Neural cell (in vitro differentiated cells): ENCODE data around the gene GSTP1. TPM values are rescaled to one million over a fixed set of nuclear protein-coding genes. Genes with fewer than 3 reads are reported as not detected.

Experiments used
- H2AFZ ChIP-seq: fragments of 200-600, 300-800 bp; sonication (generic), shearing (Covaris generic); 2 replicates; pipeline ENCODE4 v1.6.0; 2014; ENCODE audit warnings: low read depth, mild to moderate bottlenecking, antibody characterized with exemption, low read length, moderate library complexity
- H3F3A ChIP-seq: fragments of 200-600 bp; shearing (Covaris generic); 2 replicates; pipeline ENCODE4 v1.6.1; 2016; ENCODE audit warnings: mild to moderate bottlenecking, moderate library complexity, mixed read lengths, antibody characterized with exemption, low read length; ENCODE audit not compliant: insufficient read depth, poor library complexity, severe bottlenecking
- H3K27ac ChIP-seq: fragments of 200-600, 300-800 bp; sonication (generic), shearing (Covaris generic); 2 replicates; pipeline ENCODE4 v1.5.1; 2014; ENCODE audit warnings: mild to moderate bottlenecking, low read length, moderate library complexity
- H3K27me3 ChIP-seq: fragments of 300-800, 200-600 bp; sonication (generic), shearing (Covaris generic); 2 replicates; pipeline ENCODE4 v1.6.0; 2014; ENCODE audit warnings: mild to moderate bottlenecking, low read depth, low read length, moderate library complexity; ENCODE audit not compliant: insufficient read depth
- H3K36me3 ChIP-seq: fragments of 300-800, 200-600 bp; sonication (generic), shearing (Covaris generic); 2 replicates; pipeline ENCODE4 v1.5.1; 2014; ENCODE audit warnings: mild to moderate bottlenecking, antibody characterized with exemption, low read length, moderate library complexity; ENCODE audit not compliant: insufficient read depth
- H3K4me2 ChIP-seq: fragments of 300-800, 200-600 bp; sonication (generic), shearing (Covaris generic); 2 replicates; pipeline ENCODE4 v1.6.0; 2014; ENCODE audit warnings: mild to moderate bottlenecking, low read length
- H3K4me3 ChIP-seq: fragments of 300-800, 200-600 bp; sonication (generic), shearing (Covaris generic); 2 replicates; pipeline ENCODE4 v1.5.1; 2014; ENCODE audit warnings: mild to moderate bottlenecking, low read length, moderate library complexity
- H3K79me2 ChIP-seq: fragments of 200-600 bp; shearing (Covaris generic); replicated peaks from 2 replicates; pipeline ENCODE4 v1.6.0; 2014; ENCODE audit warnings: mild to moderate bottlenecking, low read length, moderate library complexity; ENCODE audit not compliant: insufficient read depth
- H3K9ac ChIP-seq: fragments of 300-800, 200-600 bp; sonication (generic), shearing (Covaris generic); 2 replicates; pipeline ENCODE4 v1.6.1; 2016; ENCODE audit warnings: mild to moderate bottlenecking, low read length, mixed read lengths
- H3K9me2 ChIP-seq: fragments of 200-600 bp; shearing (Covaris generic); 2 replicates; pipeline ENCODE4 v1.6.1; 2016; ENCODE audit warnings: mild to moderate bottlenecking, low read length, mixed read lengths; ENCODE audit not compliant: insufficient read depth
- H3K9me3 ChIP-seq: fragments of 200-600, 300-800 bp; sonication (generic), shearing (Covaris generic); 2 replicates; pipeline ENCODE4 v1.6.1; 2016; ENCODE audit warnings: mild to moderate bottlenecking, mixed run types, low read length, moderate library complexity, mixed read lengths
- H4K20me1 ChIP-seq: fragments of 200-600 bp; shearing (Covaris generic); 2 replicates; pipeline ENCODE4 v1.6.1; 2016; ENCODE audit warnings: mild to moderate bottlenecking, mixed run types; ENCODE audit not compliant: insufficient read depth
- CTCF ChIP-seq: fragments of 450-650 bp; IDR thresholded peaks from 2 replicates; pipeline ENCODE4 v1.5.1; 2014; ENCODE audit warnings: antibody characterized with exemption, mild to moderate bottlenecking, moderate library complexity; ENCODE audit not compliant: poor library complexity, severe bottlenecking
- EP300 ChIP-seq: fragments of 450-650 bp; conservative IDR thresholded peaks from 2 replicates; pipeline ENCODE4 v1.6.1; 2014; ENCODE audit warnings: antibody characterized with exemption, mild to moderate bottlenecking, moderate library complexity; ENCODE audit not compliant: poor library complexity, severe bottlenecking
- EZH2 ChIP-seq: fragments of 200-600, 300-800 bp; shearing (Covaris generic), sonication (generic); IDR thresholded peaks from 2 replicates; pipeline ENCODE4 v1.6.1; 2014; ENCODE audit warnings: antibody characterized with exemption, low read length, borderline replicate concordance, mild to moderate bottlenecking; ENCODE audit not compliant: insufficient read depth, poor library complexity, severe bottlenecking
- MXI1 ChIP-seq: fragments of 450-650 bp; conservative IDR thresholded peaks from 2 replicates; pipeline ENCODE4 v1.6.1; 2014; ENCODE audit warnings: antibody characterized with exemption, mild to moderate bottlenecking; ENCODE audit not compliant: poor library complexity, severe bottlenecking
- POLR2AphosphoS5 ChIP-seq: IDR thresholded peaks from 2 replicates; pipeline ENCODE4 v1.6.1; 2012
- RAD21 ChIP-seq: fragments of 450-650 bp; conservative IDR thresholded peaks from 2 replicates; pipeline ENCODE4 v1.6.1; 2014; ENCODE audit warnings: antibody characterized with exemption, mild to moderate bottlenecking, moderate library complexity
- REST ChIP-seq: IDR thresholded peaks from 2 replicates; pipeline ENCODE4 v1.6.1; 2012; ENCODE audit warnings: borderline replicate concordance
- SMC3 ChIP-seq: fragments of 450-650 bp; conservative IDR thresholded peaks from 2 replicates; pipeline ENCODE4 v1.6.1; 2014; ENCODE audit warnings: antibody characterized with exemption, mild to moderate bottlenecking, moderate library complexity; ENCODE audit not compliant: poor library complexity
- TAF1 ChIP-seq: IDR thresholded peaks from 2 replicates; pipeline ENCODE4 v1.6.1; 2012; ENCODE audit warnings: low read depth
- polyA plus RNA-seq: library from polyadenylated mRNA; depleted of rRNA; stranded (reverse); fragments of >200 nt; gene quantifications from 2 replicates; pipeline ENCODE4 v1.2.3, GENCODE V29; 2014

The GSTP1 gene
- polyA plus RNA-seq, 1 donor from 2014 or later = 94.6 TPM

GRCh38 chr11:67576735-67577475 lies 6.7 kb upstream of the GSTP1 start:
- no peak overlapping the region for H3K9ac ChIP-seq
- no peak overlapping the region for H3K4me3 ChIP-seq
- H3K36me3 ChIP-seq = no peaks in the 10 kb centered on the region
- H3K27me3 ChIP-seq = no peaks in the 10 kb centered on the region
- no peak overlapping the region for H3K27ac ChIP-seq
- H3K9me2 ChIP-seq = no peaks in the 10 kb centered on the region
- no peaks in the 10 kb centered on the region for H3F3A ChIP-seq
- H3K9me3 ChIP-seq = no peaks in the 10 kb centered on the region
- H3K4me2 ChIP-seq = no peak overlapping the region
- H4K20me1 ChIP-seq = no peaks in the 10 kb centered on the region
- H2AFZ ChIP-seq = no peak overlapping the region
- TF ChIP-seq REST (no peak), MXI1 (no peak), TAF1 (no peak), POLR2AphosphoS5 (no peak), EP300 (no peak), EZH2 (no peak), CTCF (no peak), SMC3 (no peak), RAD21 (no peak)
- H3K79me2 ChIP-seq = no peaks in the 10 kb centered on the region

GRCh38 chr11:67577951-67578350 lies 5.7 kb upstream of the GSTP1 start:
- Histone ChIP-seq H3K27me3 (no peaks in the 10 kb centered on the region), H4K20me1 (no peaks in the 10 kb centered on the region), H3K4me2 (no peak overlapping the region), H2AFZ (no peak overlapping the region), H3K9me2 (no peaks in the 10 kb centered on the region), H3K4me3 (no peak overlapping the region), H3K27ac (no peak overlapping the region), H3K9me3 (no peaks in the 10 kb centered on the region), H3K9ac (no peak overlapping the region), H3F3A (no peaks in the 10 kb centered on the region), H3K36me3 (no peaks in the 10 kb centered on the region), H3K79me2 (no peaks in the 10 kb centered on the region)
- TF ChIP-seq SMC3 (no peak), RAD21 (no peak), POLR2AphosphoS5 (no peak), MXI1 (no peak), EP300 (no peak), REST (no peak), TAF1 (no peak), EZH2 (no peak), CTCF (no peak)
